Measurements from ENCODE around the gene ACVR1.

Gene ACVR1

GRCh38 chr2:157815421-157815820, 60.7 kb downstream of the ACVR1 start:
- Histone ChIP-seq H3K27me3 (ENCODE audit: control insufficient read depth, insufficient read depth, low read length) (no peaks in the 10 kb centered on the region), H3K27ac (ENCODE audit: low read depth, low read length) (no peak overlapping the region), H3K9ac (ENCODE audit: low read depth, low read length) (no peak overlapping the region), H3K4me1 (ENCODE audit: control insufficient read depth, insufficient read depth, low read length) (peaks cover 4% of the 10 kb centered on the region; the same call in 1 of the 2 replicates), H3K4me3 (ENCODE audit: low read depth, low read length) (no peak overlapping the region), H3K9me3 (ENCODE audit: control insufficient read depth, insufficient read depth, low read length) (no peaks in the 10 kb centered on the region), H3K36me3 (ENCODE audit: control insufficient read depth, insufficient read depth, low read length) (peaks cover 12% of the 10 kb centered on the region)

- Histone ChIP-seq H3K4me1 (ENCODE audit: control insufficient read depth, insufficient read depth, low read length) (peaks cover 7% of the 10 kb centered on the region; the same call in 1 of the 2 replicates), H3K9me3 (ENCODE audit: control insufficient read depth, insufficient read depth, low read length) (no peaks in the 10 kb centered on the region), H3K36me3 (ENCODE audit: control insufficient read depth, insufficient read depth, low read length) (peaks cover 12% of the 10 kb centered on the region), H3K27me3 (ENCODE audit: control insufficient read depth, insufficient read depth, low read length) (no peaks in the 10 kb centered on the region), H3K4me3 (ENCODE audit: low read depth, low read length) (no peak overlapping the region), H3K27ac (ENCODE audit: low read depth, low read length) (no peak overlapping the region), H3K9ac (ENCODE audit: low read depth, low read length) (no peak overlapping the region)
Measured at GRCh38 chr2:157813467-157813866, 62.7 kb downstream of the ACVR1 start.

DNA sequence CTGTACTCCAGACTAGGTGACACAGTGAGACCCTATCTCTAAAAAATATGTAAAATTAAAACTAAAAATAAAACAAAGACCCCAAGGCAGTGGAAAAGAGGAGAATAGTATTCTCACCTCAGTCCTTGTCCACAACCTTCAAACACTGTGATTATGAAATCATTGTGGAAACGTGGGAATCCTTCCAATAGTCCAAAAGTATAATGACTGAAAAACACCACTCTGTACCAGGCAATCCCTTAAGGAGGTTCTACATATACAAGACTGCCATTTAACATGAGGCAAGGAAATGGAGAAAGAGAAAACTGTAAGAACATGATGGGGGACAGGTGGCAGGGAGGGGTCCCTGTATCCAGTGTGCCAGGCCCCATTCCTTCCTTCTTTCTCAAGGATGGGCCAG, 66.1 kb downstream of the ACVR1 start:
- H3K9me3 ChIP-seq (ENCODE audit: control insufficient read depth, insufficient read depth, low read length) = no peaks in the 10 kb centered on the region
- H3K9ac ChIP-seq (ENCODE audit: low read depth, low read length) = no peak overlapping the region
- no peak overlapping the region for H3K4me3 ChIP-seq (ENCODE audit: low read depth, low read length)
- no peaks in the 10 kb centered on the region for H3K36me3 ChIP-seq (ENCODE audit: control insufficient read depth, insufficient read depth, low read length)
- peaks cover 7% of the 10 kb centered on the region; the same call in 1 of the 2 replicates for H3K4me1 ChIP-seq (ENCODE audit: control insufficient read depth, insufficient read depth, low read length)
- H3K27ac ChIP-seq (ENCODE audit: low read depth, low read length) = no peak overlapping the region
- H3K27me3 ChIP-seq (ENCODE audit: control insufficient read depth, insufficient read depth, low read length) = no peaks in the 10 kb centered on the region

- Histone ChIP-seq H3K9ac (ENCODE audit: low read depth, low read length) (no peak overlapping the region; the same call in 1 of the 2 replicates), H3K27me3 (ENCODE audit: control insufficient read depth, insufficient read depth, low read length) (no peaks in the 10 kb centered on the region), H3K36me3 (ENCODE audit: control insufficient read depth, insufficient read depth, low read length) (no peaks in the 10 kb centered on the region), H3K9me3 (ENCODE audit: control insufficient read depth, insufficient read depth, low read length) (no peaks in the 10 kb centered on the region), H3K4me1 (ENCODE audit: control insufficient read depth, insufficient read depth, low read length) (peaks cover 7% of the 10 kb centered on the region; the same call in 1 of the 2 replicates), H3K4me3 (ENCODE audit: low read depth, low read length) (no peak overlapping the region), H3K27ac (ENCODE audit: low read depth, low read length) (no peak overlapping the region)
Measured at GRCh38 chr2:157809212-157809611, 66.9 kb downstream of the ACVR1 start.

DNA sequence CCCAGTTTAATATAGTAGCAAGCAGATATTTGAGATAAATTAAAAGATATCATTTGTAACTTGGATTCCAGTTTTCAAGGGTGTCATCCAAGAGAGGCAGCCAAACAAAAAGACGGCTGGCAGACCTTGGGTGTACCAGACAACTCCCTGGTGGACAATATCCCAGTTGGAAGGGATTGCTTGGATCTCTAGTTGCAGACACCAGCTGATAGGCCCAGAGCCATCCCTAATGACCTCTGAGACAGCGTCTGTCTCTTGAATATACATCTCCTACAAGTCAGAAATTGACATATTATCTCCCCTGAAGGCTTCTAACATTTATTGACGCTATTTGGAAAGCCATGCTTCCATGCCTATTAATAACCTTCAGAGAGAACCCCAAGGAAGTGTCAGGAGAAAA, 67.7 kb downstream of the ACVR1 start:
- Histone ChIP-seq H3K4me1 (ENCODE audit: control insufficient read depth, insufficient read depth, low read length) (peaks cover 7% of the 10 kb centered on the region; the same call in 1 of the 2 replicates), H3K9ac (ENCODE audit: low read depth, low read length) (no peak overlapping the region), H3K36me3 (ENCODE audit: control insufficient read depth, insufficient read depth, low read length) (no peaks in the 10 kb centered on the region), H3K27me3 (ENCODE audit: control insufficient read depth, insufficient read depth, low read length) (no peaks in the 10 kb centered on the region), H3K4me3 (ENCODE audit: low read depth, low read length) (no peak overlapping the region), H3K9me3 (ENCODE audit: control insufficient read depth, insufficient read depth, low read length) (no peaks in the 10 kb centered on the region), H3K27ac (ENCODE audit: low read depth, low read length) (no peak overlapping the region)

GRCh38 chr2:157806426-157807077, 69.6 kb downstream of the ACVR1 start:
- H3K4me1 ChIP-seq (ENCODE audit: control insufficient read depth, insufficient read depth, low read length) = peaks cover 7% of the 10 kb centered on the region; the same call in 1 of the 2 replicates

GRCh38 chr2:157805519-157805918, 70.6 kb downstream of the ACVR1 start:
- Histone ChIP-seq H3K36me3 (ENCODE audit: control insufficient read depth, insufficient read depth, low read length) (0 out of 2 replicates have a peak, but pooled peaks cover 2% of the 10 kb centered on the region), H3K9ac (ENCODE audit: low read depth, low read length) (no peak overlapping the region), H3K4me3 (ENCODE audit: low read depth, low read length) (no peak overlapping the region), H3K27ac (ENCODE audit: low read depth, low read length) (no peak overlapping the region), H3K27me3 (ENCODE audit: control insufficient read depth, insufficient read depth, low read length) (no peaks in the 10 kb centered on the region), H3K4me1 (ENCODE audit: control insufficient read depth, insufficient read depth, low read length) (peaks cover 7% of the 10 kb centered on the region; the same call in 1 of the 2 replicates), H3K9me3 (ENCODE audit: control insufficient read depth, insufficient read depth, low read length) (no peaks in the 10 kb centered on the region)

More at GRCh38 chr2:157806426-157807077, 69.6 kb downstream of the ACVR1 start:
- H3K9me3 ChIP-seq (ENCODE audit: control insufficient read depth, insufficient read depth, low read length) = no peaks in the 10 kb centered on the region
- H3K4me3 ChIP-seq (ENCODE audit: low read depth, low read length) = no peak overlapping the region
- H3K27me3 ChIP-seq (ENCODE audit: control insufficient read depth, insufficient read depth, low read length) = no peaks in the 10 kb centered on the region
- no peak overlapping the region for H3K9ac ChIP-seq (ENCODE audit: low read depth, low read length)
- no peaks in the 10 kb centered on the region for H3K36me3 ChIP-seq (ENCODE audit: control insufficient read depth, insufficient read depth, low read length)
- no peak overlapping the region for H3K27ac ChIP-seq (ENCODE audit: low read depth, low read length)

- Histone ChIP-seq H3K9me3 (ENCODE audit: control insufficient read depth, insufficient read depth, low read length) (no peaks in the 10 kb centered on the region), H3K4me3 (ENCODE audit: low read depth, low read length) (no peak overlapping the region), H3K27me3 (ENCODE audit: control insufficient read depth, insufficient read depth, low read length) (no peaks in the 10 kb centered on the region), H3K27ac (ENCODE audit: low read depth, low read length) (no peak overlapping the region), H3K9ac (ENCODE audit: low read depth, low read length) (no peak overlapping the region), H3K4me1 (ENCODE audit: control insufficient read depth, insufficient read depth, low read length) (peaks cover 6% of the 10 kb centered on the region; the same call in 1 of the 2 replicates), H3K36me3 (ENCODE audit: control insufficient read depth, insufficient read depth, low read length) (0 out of 2 replicates have a peak, but pooled peaks cover 2% of the 10 kb centered on the region)
Measured at GRCh38 chr2:157804355-157804754, 71.8 kb downstream of the ACVR1 start.

- Histone ChIP-seq H3K27ac (ENCODE audit: low read depth, low read length) (no peak overlapping the region), H3K4me1 (ENCODE audit: control insufficient read depth, insufficient read depth, low read length) (0 out of 2 replicates have a peak, but pooled peaks cover 2% of the 10 kb centered on the region), H3K9me3 (ENCODE audit: control insufficient read depth, insufficient read depth, low read length) (no peaks in the 10 kb centered on the region), H3K27me3 (ENCODE audit: control insufficient read depth, insufficient read depth, low read length) (no peaks in the 10 kb centered on the region), H3K9ac (ENCODE audit: low read depth, low read length) (no peak overlapping the region), H3K4me3 (ENCODE audit: low read depth, low read length) (no peak overlapping the region), H3K36me3 (ENCODE audit: control insufficient read depth, insufficient read depth, low read length) (0 out of 2 replicates have a peak, but pooled peaks cover 2% of the 10 kb centered on the region)
Measured at GRCh38 chr2:157803952-157804351, 72.2 kb downstream of the ACVR1 start.

DNA sequence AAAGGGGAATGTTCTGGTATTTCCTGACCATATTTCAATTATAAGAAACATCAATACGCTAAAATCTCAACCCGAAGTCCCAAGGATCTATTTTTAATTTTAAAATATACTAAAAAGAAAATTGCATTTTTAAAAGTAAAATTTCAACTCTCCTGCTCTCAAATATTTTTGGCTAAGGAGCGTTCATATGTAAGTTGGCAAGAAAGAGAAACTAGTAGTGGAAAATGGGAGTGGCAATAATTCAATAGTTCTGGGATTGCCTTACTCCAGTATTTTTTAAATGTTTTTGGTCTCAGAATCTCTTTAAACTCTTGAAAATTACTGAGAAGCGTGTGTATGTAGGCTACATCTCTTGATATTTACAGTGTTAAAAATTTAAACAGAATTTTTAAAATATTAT, 72.7 kb downstream of the ACVR1 start:
- Histone ChIP-seq H3K9ac (ENCODE audit: low read depth, low read length) (no peak overlapping the region), H3K9me3 (ENCODE audit: control insufficient read depth, insufficient read depth, low read length) (no peaks in the 10 kb centered on the region), H3K27me3 (ENCODE audit: control insufficient read depth, insufficient read depth, low read length) (no peaks in the 10 kb centered on the region), H3K27ac (ENCODE audit: low read depth, low read length) (no peak overlapping the region), H3K4me1 (ENCODE audit: control insufficient read depth, insufficient read depth, low read length) (no peaks in the 10 kb centered on the region), H3K36me3 (ENCODE audit: control insufficient read depth, insufficient read depth, low read length) (0 out of 2 replicates have a peak, but pooled peaks cover 2% of the 10 kb centered on the region), H3K4me3 (ENCODE audit: low read depth, low read length) (no peak overlapping the region)

DNA sequence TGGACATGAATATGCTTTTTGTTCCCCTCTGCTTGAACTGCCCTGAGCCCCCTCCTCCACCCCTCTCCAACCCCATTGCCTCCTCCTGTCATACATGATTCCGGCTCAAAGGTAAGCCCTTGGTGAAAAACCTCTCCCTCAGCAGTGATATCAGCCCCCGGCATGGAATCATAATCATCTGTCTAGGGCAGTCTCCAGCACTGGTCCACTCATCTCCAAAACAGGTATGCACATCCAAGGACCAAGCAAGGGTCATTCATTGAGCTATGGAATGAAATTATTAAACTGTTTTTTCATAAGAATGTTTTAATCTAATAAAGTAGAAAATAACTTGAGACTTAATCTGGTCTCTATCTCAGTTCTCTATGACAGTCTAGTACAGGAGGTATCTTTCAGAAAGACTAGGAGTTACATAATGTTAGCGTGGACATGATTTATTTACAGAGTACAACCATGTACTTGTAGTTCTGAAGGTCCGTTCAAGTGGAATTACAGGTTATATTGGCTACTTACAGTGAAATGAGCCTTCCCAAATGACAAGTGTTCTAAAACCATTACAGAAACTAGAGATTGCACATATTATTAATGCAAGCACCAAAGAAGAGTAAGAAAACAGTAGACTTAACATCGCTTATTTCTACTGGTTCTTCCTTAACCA, 75.2 kb downstream of the ACVR1 start:
- Histone ChIP-seq H3K9me3 (ENCODE audit: control insufficient read depth, insufficient read depth, low read length) (no peaks in the 10 kb centered on the region), H3K4me3 (ENCODE audit: low read depth, low read length) (no peak overlapping the region), H3K4me1 (ENCODE audit: control insufficient read depth, insufficient read depth, low read length) (no peaks in the 10 kb centered on the region), H3K36me3 (ENCODE audit: control insufficient read depth, insufficient read depth, low read length) (0 out of 2 replicates have a peak, but pooled peaks cover 2% of the 10 kb centered on the region), H3K27me3 (ENCODE audit: control insufficient read depth, insufficient read depth, low read length) (no peaks in the 10 kb centered on the region), H3K9ac (ENCODE audit: low read depth, low read length) (no peak overlapping the region), H3K27ac (ENCODE audit: low read depth, low read length) (no peak overlapping the region)
